B cell (primary cell): ENCODE data around the gene TSKU. TPM values are rescaled to one million over a fixed set of nuclear protein-coding genes. Genes with fewer than 3 reads are reported as not detected.

Experiments used
- ATAC-seq: fragments of 200-7000 bp; cut with Tn5 transposase; one replicate; pipeline ENCODE4 v1.10.0; 2021; ENCODE audit warnings: low read depth, mild to moderate bottlenecking, moderate number of reproducible peaks, moderate library complexity
- CTCF ChIA-PET: fragments of 350-600 bp; sonication (Branson Sonifier 250); formaldehyde crosslinking; loops from one replicate; lab custom pipeline; 2021; ENCODE audit warnings: antibody characterized with exemption, inconsistent platforms; lab: Charles Lee
- POLR2A ChIA-PET: fragments of 350-600 bp; sonication (Branson Sonifier 250); formaldehyde crosslinking; loops from one replicate; lab custom pipeline; 2021; ENCODE audit warnings: antibody characterized with exemption; lab: Charles Lee
- DNase-seq: peaks from one replicate; pipeline ENCODE4 v3.0.0; 2013
- H2AFZ ChIP-seq: 2 replicates; pipeline ENCODE4 v1.6.1; 2012; ENCODE audit warnings: mild to moderate bottlenecking, low read depth, low read length; ENCODE audit not compliant: insufficient read depth, poor library complexity, severe bottlenecking
- H3K27ac ChIP-seq, 2 donors: 1 replicate in 1 of 2; 2 replicates in 1 of 2; pipeline ENCODE4 v1.5.1; 2012 to 2013; ENCODE audit warnings: low read length in 2 of 2, mild to moderate bottlenecking in 2 of 2, moderate library complexity in 1 of 2
- H3K27me3 ChIP-seq, 4 experiments: fragments of 200-600 bp in 1 of 4; sonication (generic) in 1 of 4; replicated peaks in 1 of 4; 1 replicate in 2 of 4; 2 replicates in 2 of 4; pipeline versions ENCODE4 v1.6.1 to v1.7.0; 2013 to 2016; ENCODE audit warnings: low read length in 3 of 4, mild to moderate bottlenecking in 2 of 4, mixed read lengths in 1 of 4, moderate library complexity in 1 of 4; ENCODE audit not compliant: insufficient read depth in 4 of 4, control insufficient read depth in 3 of 4; ENCODE audit errors: control extremely low read depth in 1 of 4
- H3K36me3 ChIP-seq, 2 experiments: replicated peaks in 1 of 2; 1 replicate in 1 of 2; 2 replicates in 1 of 2; pipeline versions ENCODE4 v1.6.1 to v1.7.1; 2013; ENCODE audit warnings: low read length in 1 of 2; ENCODE audit not compliant: insufficient read depth in 2 of 2, control insufficient read depth in 1 of 2; ENCODE audit errors: control extremely low read depth in 1 of 2, extremely low read depth in 1 of 2
- H3K4me1 ChIP-seq, 2 donors: fragments of 200-600 bp in 1 of 2; sonication (generic) in 1 of 2; 1 replicate in 1 of 2; 2 replicates in 1 of 2; pipeline versions ENCODE4 v1.5.1 to v1.6.1; 2013 to 2017; ENCODE audit warnings: low read length in 2 of 2; ENCODE audit not compliant: control insufficient read depth in 2 of 2, insufficient read depth in 2 of 2
- H3K4me2 ChIP-seq: replicated peaks from 2 replicates; pipeline ENCODE3; 2012; ENCODE audit warnings: mild to moderate bottlenecking, low read depth, low read length; ENCODE audit not compliant: poor library complexity, severe bottlenecking
- H3K4me3 ChIP-seq, 5 experiments: fragments of 200-600 bp in 1 of 5; sonication (generic) in 1 of 5; 1 replicate in 3 of 5; 2 replicates in 2 of 5; pipeline versions ENCODE4 v1.5.1 to v1.7.0; 2011 to 2016; ENCODE audit warnings: low read length in 4 of 5, mild to moderate bottlenecking in 4 of 5, low read depth in 2 of 5, control low read depth in 1 of 5, moderate library complexity in 1 of 5; ENCODE audit not compliant: insufficient read depth in 1 of 5; ENCODE audit errors: control extremely low read depth in 1 of 5, extremely low read depth in 1 of 5
- H3K79me2 ChIP-seq: fragments of 200-600 bp; sonication (generic); one replicate; pipeline ENCODE4 v1.6.0; 2016; ENCODE audit warnings: low read length; ENCODE audit not compliant: control insufficient read depth, insufficient read depth
- H3K9ac ChIP-seq: fragments of 200-600 bp; sonication (generic); 2 replicates; pipeline ENCODE4 v1.6.1; 2017; ENCODE audit warnings: mild to moderate bottlenecking, low read length, moderate library complexity
- H3K9me3 ChIP-seq, 3 donors: one replicate each; pipeline versions ENCODE4 v1.6.1 to v1.7.1; 2013; ENCODE audit warnings: low read length in 2 of 3; ENCODE audit not compliant: control insufficient read depth in 2 of 3, insufficient read depth in 1 of 3; ENCODE audit errors: control extremely low read depth in 1 of 3
- H4K20me1 ChIP-seq: 2 replicates; pipeline ENCODE4 v1.6.0; 2012; ENCODE audit warnings: mild to moderate bottlenecking, low read length; ENCODE audit not compliant: insufficient read depth, control insufficient read depth, poor library complexity, severe bottlenecking
- H3K27ac Mint-ChIP-seq: one replicate; pipeline ENCODE4 v1.8.0; 2021; ENCODE audit warnings: mixed read lengths
- H3K27me3 Mint-ChIP-seq: one replicate; pipeline ENCODE4 v1.8.0; 2021; ENCODE audit warnings: mixed read lengths
- H3K4me1 Mint-ChIP-seq: one replicate; pipeline ENCODE4 v1.8.0; 2021; ENCODE audit warnings: mixed read lengths
- H3K4me3 Mint-ChIP-seq: one replicate; pipeline ENCODE4 v1.8.0; 2021; ENCODE audit warnings: mixed read lengths
- H3K9me3 Mint-ChIP-seq: one replicate; pipeline ENCODE4 v1.8.0; 2022; ENCODE audit warnings: mixed read lengths; ENCODE audit not compliant: insufficient read depth
- EZH2 ChIP-seq: IDR thresholded peaks from 2 replicates; pipeline ENCODE4 v1.6.1; 2012; ENCODE audit warnings: borderline replicate concordance, low read depth, mild to moderate bottlenecking, moderate library complexity, low read length; ENCODE audit not compliant: insufficient read depth, poor library complexity, severe bottlenecking
- WGBS: methylation state at CpG from one replicate; pipeline ENCODE4 v1.1.5; 2013; ENCODE audit warnings: missing lambda C conversion rate; ENCODE audit not compliant: insufficient coverage; 5-methylcytosine and 5-hydroxymethylcytosine counted together
- intact Hi-C: fragments of 100-400 bp; cut with micrococcal nuclease; formaldehyde crosslinking; loops from one replicate; pipeline ENCODE4 v1.10.0; 2022
- polyA plus RNA-seq: library from polyadenylated mRNA; depleted of rRNA; stranded (reverse); fragments of >200 nt; gene quantifications from 2 replicates; pipeline ENCODE4 v1.2.3, GENCODE V29; 2012
- total RNA-seq, 2 donors: library from RNA; stranded (reverse); fragments of 120-200 nt in 1 of 2; gene quantifications; 1 replicate in 1 of 2; 2 replicates in 1 of 2; pipeline versions ENCODE4 v1.2.3 to v1.2.4, GENCODE V29; 2013 to 2022
- TF ChIP-seq, protein P1 (sequence below): fragments of 200-600 bp; IDR thresholded peaks from one replicate; pipeline ENCODE4 v1.8.0; 2022; ENCODE audit warnings: antibody characterized with exemption, mild to moderate bottlenecking

Gene TSKU
- total and polyA plus RNA-seq, 2 donors (not counting 1 experiment from before 2014, with no cell fraction given), result not detected

DNA sequence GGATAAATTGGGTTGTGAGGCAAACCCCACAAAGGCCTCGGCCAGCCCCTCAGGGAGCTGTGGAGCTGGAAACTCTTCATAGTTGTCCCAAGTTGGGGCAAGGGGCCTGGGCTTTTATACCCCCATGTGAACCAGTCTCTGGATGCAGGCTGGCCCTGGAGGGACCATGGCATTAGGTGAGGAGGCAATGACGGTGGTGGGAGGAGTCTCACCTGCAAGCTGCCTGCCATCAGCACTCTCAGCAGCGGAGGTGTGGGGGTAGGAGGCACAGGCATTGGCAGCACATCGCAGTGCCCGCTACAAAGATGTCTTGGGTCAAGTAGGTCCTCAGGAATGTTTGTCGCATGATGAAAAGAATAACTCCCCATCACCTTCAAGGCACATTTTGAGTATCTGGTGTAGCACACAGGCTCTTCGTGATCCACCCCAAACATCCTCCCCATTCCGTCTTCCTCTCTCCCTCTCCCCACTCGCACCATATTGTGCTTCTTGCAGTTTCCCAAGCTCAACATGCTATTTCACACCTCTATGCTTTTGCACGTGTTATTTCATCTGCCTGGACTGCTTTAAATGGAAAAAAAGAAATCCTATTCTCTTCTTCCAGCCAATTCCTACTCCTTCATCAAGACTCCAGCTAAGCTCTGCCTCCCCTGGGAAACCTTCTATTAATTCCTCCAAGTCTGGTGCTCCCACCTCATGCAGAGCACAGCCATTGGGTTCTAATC is 18.1 kb upstream of the TSKU start:
- intact Hi-C loops, result no loop called here
- H3K9ac ChIP-seq, result no peak overlapping the region
- no peak for DNase-seq

DNA sequence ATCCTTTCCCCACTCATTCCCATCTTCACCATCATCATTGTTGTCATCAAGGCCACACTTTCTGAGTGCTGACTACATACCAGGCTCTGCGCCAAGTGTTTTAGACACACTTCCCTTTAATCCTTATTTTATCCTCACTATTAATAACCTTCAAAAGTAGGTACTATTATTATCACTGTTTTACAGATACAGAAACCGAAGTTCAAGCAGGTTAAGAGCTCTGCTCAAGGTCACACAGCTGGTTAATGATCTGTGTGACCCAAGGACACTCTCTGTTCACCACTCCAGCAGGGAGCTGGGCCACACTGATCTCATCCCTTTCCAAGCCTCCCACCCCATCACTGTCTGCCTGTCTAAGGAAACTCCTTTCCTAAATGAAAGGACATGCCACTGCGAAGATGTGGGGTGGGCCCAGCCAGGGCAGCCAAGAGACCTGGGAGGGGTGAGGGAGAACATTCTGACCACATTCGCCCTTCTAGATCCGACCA is 17.2 kb upstream of the TSKU start:
- H4K20me1 ChIP-seq, result no peaks in the 10 kb centered on the region
- intact Hi-C loops, result no loop called here
- peaks cover 0 to 3% (median 0%) of the 10 kb centered on the region in 4 experiments for H3K27me3 ChIP-seq
- POLR2A ChIA-PET, result no interaction called here
- no peak overlapping the region for H3K27ac Mint-ChIP-seq
- no peak overlapping the region for H3K4me2 ChIP-seq
- no peaks in the 10 kb centered on the region for H3K4me1 Mint-ChIP-seq
- no peak overlapping the region for H3K9ac ChIP-seq
- TF ChIP-seq, protein P1, sequence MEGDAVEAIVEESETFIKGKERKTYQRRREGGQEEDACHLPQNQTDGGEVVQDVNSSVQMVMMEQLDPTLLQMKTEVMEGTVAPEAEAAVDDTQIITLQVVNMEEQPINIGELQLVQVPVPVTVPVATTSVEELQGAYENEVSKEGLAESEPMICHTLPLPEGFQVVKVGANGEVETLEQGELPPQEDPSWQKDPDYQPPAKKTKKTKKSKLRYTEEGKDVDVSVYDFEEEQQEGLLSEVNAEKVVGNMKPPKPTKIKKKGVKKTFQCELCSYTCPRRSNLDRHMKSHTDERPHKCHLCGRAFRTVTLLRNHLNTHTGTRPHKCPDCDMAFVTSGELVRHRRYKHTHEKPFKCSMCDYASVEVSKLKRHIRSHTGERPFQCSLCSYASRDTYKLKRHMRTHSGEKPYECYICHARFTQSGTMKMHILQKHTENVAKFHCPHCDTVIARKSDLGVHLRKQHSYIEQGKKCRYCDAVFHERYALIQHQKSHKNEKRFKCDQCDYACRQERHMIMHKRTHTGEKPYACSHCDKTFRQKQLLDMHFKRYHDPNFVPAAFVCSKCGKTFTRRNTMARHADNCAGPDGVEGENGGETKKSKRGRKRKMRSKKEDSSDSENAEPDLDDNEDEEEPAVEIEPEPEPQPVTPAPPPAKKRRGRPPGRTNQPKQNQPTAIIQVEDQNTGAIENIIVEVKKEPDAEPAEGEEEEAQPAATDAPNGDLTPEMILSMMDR, result no peak
- TF ChIP-seq EZH2, result no peak
- whole genome bisulfite sequencing, result 97% methylated on average over 4 of the region's 5 CpGs
- H2AFZ ChIP-seq, result no peak overlapping the region
- H3K79me2 ChIP-seq, result no peaks in the 10 kb centered on the region
- DNase-seq (no peak), ATAC-seq (no peak)
- no peaks in the 10 kb centered on the region for H3K36me3 ChIP-seq
- H3K9me3 ChIP-seq, result no peaks in the 10 kb centered on the region
- no peaks in the 10 kb centered on the region for H3K4me1 ChIP-seq
- H3K9me3 Mint-ChIP-seq, result no peaks in the 10 kb centered on the region
- no peak overlapping the region for H3K4me3 Mint-ChIP-seq
- no peak overlapping the region for H3K4me3 ChIP-seq
- no peak overlapping the region for H3K27ac ChIP-seq
- peaks cover 27% of the 10 kb centered on the region for H3K27me3 Mint-ChIP-seq
- CTCF ChIA-PET, result no interaction called here

More for the DNA sequence above, 18.1 kb upstream of the TSKU start:
- Mint-ChIP-seq H3K27me3 (peaks cover 27% of the 10 kb centered on the region), H3K27ac (peak overlapping the region; percentile 20), H3K9me3 (no peaks in the 10 kb centered on the region), H3K4me3 (no peak overlapping the region), H3K4me1 (no peaks in the 10 kb centered on the region)
- no peak overlapping the region for H2AFZ ChIP-seq
- peaks cover 0 to 3% (median 0%) of the 10 kb centered on the region in 4 experiments for H3K27me3 ChIP-seq
- H3K79me2 ChIP-seq, result no peaks in the 10 kb centered on the region
- no peaks in the 10 kb centered on the region for H3K9me3 ChIP-seq
- no peaks in the 10 kb centered on the region for H3K4me1 ChIP-seq
- H3K36me3 ChIP-seq, result no peaks in the 10 kb centered on the region
- no peak for TF ChIP-seq EZH2
- TF ChIP-seq, protein P1, result no peak
- ATAC-seq, result no peak
- no peak overlapping the region for H3K27ac ChIP-seq
- no peaks in the 10 kb centered on the region for H4K20me1 ChIP-seq
- 87% methylated on average over 8 of the region's 10 CpGs for WGBS
- ChIA-PET CTCF (no interaction called here), POLR2A (no interaction called here)
- no peak overlapping the region for H3K4me2 ChIP-seq
- no peak overlapping the region for H3K4me3 ChIP-seq
